Muscle layer of duodenum (tissue), 2 donors: ENCODE measurements around the gene NPAS3.

ENCODE experiments used
- H3K27ac ChIP-seq: one replicate; pipeline ENCODE4 v1.7.0; 2013; ENCODE audit warnings: mild to moderate bottlenecking, low read length
- H3K27me3 ChIP-seq: one replicate; pipeline ENCODE4 v1.7.0; 2013; ENCODE audit warnings: low read depth, mild to moderate bottlenecking, control low read depth, low read length
- H3K36me3 ChIP-seq, 2 donors: one replicate each; pipeline ENCODE4 v1.7.0; 2013; ENCODE audit warnings: low read length in 2 of 2, control low read depth in 1 of 2, mild to moderate bottlenecking in 1 of 2; ENCODE audit not compliant: insufficient read depth in 2 of 2, control insufficient read depth in 1 of 2
- H3K4me1 ChIP-seq, 2 donors: one replicate each; pipeline ENCODE4 v1.7.0; 2013; ENCODE audit warnings: low read length in 2 of 2, mild to moderate bottlenecking in 2 of 2, control low read depth in 1 of 2, moderate library complexity in 1 of 2; ENCODE audit not compliant: insufficient read depth in 2 of 2, control insufficient read depth in 1 of 2
- H3K4me3 ChIP-seq, 2 donors: one replicate each; pipeline ENCODE4 v1.7.0; 2013; ENCODE audit warnings: low read length in 2 of 2, low read depth in 1 of 2, mild to moderate bottlenecking in 1 of 2
- H3K9me3 ChIP-seq, 2 donors: one replicate each; pipeline ENCODE4 v1.7.0; 2013; ENCODE audit warnings: low read length in 2 of 2, control low read depth in 1 of 2, mild to moderate bottlenecking in 1 of 2; ENCODE audit not compliant: control insufficient read depth in 1 of 2
- donor health status: healthy.

Gene NPAS3

GRCh38 chr14:33191855-33192254 lies 253.2 kb downstream of the NPAS3 start:
- Histone ChIP-seq H3K4me1 (no peaks in the 10 kb centered on the region), H3K36me3 (no peaks in the 10 kb centered on the region), H3K4me3 (no peak overlapping the region), H3K27ac (no peak overlapping the region), H3K27me3 (no peaks in the 10 kb centered on the region), H3K9me3 (no peaks in the 10 kb centered on the region)

GRCh38 chr14:33194551-33194950 lies 255.9 kb downstream of the NPAS3 start:
- no peaks in the 10 kb centered on the region for H3K27me3 ChIP-seq
- no peak overlapping the region for H3K27ac ChIP-seq
- H3K36me3 ChIP-seq: no peaks in the 10 kb centered on the region
- H3K9me3 ChIP-seq: no peaks in the 10 kb centered on the region
- H3K4me1 ChIP-seq: no peaks in the 10 kb centered on the region
- no peak overlapping the region for H3K4me3 ChIP-seq

DNA sequence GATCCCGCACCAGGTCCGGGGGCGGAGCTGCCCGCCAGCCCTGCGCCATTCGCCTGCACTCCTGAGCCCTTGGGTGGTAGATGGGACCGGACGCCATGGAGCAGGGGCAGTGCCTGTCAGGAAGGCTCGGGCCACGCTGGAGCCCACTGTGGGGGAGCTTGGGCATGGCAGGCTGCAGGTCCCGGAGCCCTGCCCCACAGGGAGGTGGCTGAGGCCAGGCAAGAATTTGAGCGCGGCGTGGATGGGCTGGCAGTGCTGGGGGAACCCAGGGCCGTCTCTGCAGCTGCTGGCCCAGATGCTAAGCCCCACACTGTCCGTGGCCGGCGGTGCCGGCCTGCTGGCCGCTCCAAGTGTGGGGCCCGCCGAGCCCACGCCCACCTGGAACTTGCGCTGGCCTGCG lies 260.0 kb downstream of the NPAS3 start:
- Histone ChIP-seq H3K27ac (no peak overlapping the region), H3K4me3 (no peak overlapping the region), H3K36me3 (no peaks in the 10 kb centered on the region), H3K4me1 (no peaks in the 10 kb centered on the region), H3K9me3 (no peaks in the 10 kb centered on the region), H3K27me3 (no peaks in the 10 kb centered on the region)

DNA sequence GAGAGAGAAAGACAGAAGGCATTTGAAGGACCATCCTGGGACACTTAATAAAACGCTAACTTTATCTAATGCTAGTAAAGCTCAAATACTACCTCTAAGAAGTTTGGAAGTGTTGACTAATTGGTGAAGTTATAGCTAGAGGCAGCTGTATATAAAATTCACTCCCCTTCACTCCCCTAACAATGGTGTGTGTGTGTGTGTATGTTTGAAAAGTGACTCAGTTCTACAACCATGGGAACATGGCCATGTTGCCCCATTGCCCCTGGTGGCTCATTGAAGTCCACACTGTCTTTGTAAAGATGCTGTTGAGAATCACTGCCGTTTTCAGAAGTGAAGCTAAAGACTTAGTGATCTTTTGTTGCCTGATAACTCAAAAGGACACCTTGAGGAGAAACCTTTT lies 262.4 kb downstream of the NPAS3 start:
- Histone ChIP-seq H3K4me3 (no peak overlapping the region), H3K36me3 (no peaks in the 10 kb centered on the region), H3K4me1 (no peaks in the 10 kb centered on the region), H3K27me3 (no peaks in the 10 kb centered on the region), H3K27ac (no peak overlapping the region), H3K9me3 (no peaks in the 10 kb centered on the region)

- no peak overlapping the region for H3K4me3 ChIP-seq
- no peaks in the 10 kb centered on the region for H3K27me3 ChIP-seq
- no peak overlapping the region for H3K27ac ChIP-seq
- no peaks in the 10 kb centered on the region for H3K4me1 ChIP-seq
- no peaks in the 10 kb centered on the region for H3K9me3 ChIP-seq
- no peaks in the 10 kb centered on the region for H3K36me3 ChIP-seq
Observed at GRCh38 chr14:33206981-33207380, 268.3 kb downstream of the NPAS3 start.

- Histone ChIP-seq H3K4me1 (no peaks in the 10 kb centered on the region), H3K27me3 (no peaks in the 10 kb centered on the region), H3K9me3 (no peaks in the 10 kb centered on the region), H3K27ac (no peak overlapping the region), H3K36me3 (no peaks in the 10 kb centered on the region), H3K4me3 (no peak overlapping the region)
Observed at GRCh38 chr14:33207467-33208017, 268.9 kb downstream of the NPAS3 start.

DNA sequence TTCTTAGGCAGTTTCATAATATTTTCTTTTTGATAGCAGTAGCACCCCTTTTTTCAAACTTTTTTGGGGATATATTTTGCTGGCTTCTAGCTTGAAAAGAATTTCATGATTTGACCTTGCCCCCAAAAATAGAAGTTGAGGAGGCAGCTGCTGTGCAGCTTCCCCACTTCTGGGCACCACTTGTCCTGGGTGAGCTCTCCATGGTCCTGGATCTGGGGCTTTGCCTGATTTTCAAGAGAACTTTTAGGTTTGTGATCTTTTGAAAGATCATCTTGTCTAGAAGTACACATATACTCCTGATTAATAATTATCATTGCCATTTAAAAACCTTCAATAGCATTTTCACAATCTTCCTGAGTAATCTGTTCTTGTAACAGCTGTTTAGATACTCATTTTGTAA lies 271.6 kb downstream of the NPAS3 start:
- no peak overlapping the region for H3K4me3 ChIP-seq
- no peak overlapping the region for H3K27ac ChIP-seq
- no peaks in the 10 kb centered on the region for H3K9me3 ChIP-seq
- H3K36me3 ChIP-seq: no peaks in the 10 kb centered on the region
- no peaks in the 10 kb centered on the region for H3K4me1 ChIP-seq
- H3K27me3 ChIP-seq: no peaks in the 10 kb centered on the region

- no peaks in the 10 kb centered on the region for H3K9me3 ChIP-seq
- no peaks in the 10 kb centered on the region for H3K27me3 ChIP-seq
- H3K4me3 ChIP-seq: no peak overlapping the region
- peaks cover 0 to 2% of the 10 kb centered on the region in 2 donors for H3K36me3 ChIP-seq
- H3K27ac ChIP-seq: no peak overlapping the region
- H3K4me1 ChIP-seq: no peaks in the 10 kb centered on the region
Observed at GRCh38 chr14:33218026-33218425, 279.3 kb downstream of the NPAS3 start.

DNA sequence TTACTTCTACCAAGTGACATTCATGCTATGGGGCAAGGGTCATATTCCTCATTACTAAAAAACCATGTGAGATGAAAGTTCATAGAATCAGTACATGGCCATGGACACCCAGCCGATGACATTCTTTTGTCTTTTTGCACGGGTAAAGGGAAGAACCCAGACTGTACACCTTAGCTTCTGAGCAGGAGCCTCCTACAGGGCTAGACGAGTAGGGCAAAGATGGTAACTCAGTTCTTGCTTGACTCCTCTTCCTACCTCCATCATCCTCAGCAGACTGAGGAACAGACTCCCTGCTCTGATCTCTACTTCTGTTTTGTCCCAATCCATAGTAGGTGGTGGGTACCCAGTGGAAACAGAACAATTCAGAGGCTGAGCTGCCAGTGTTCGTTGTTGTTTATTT lies 281.3 kb downstream of the NPAS3 start:
- peaks cover 0 to 2% of the 10 kb centered on the region in 2 donors for H3K36me3 ChIP-seq
- H3K9me3 ChIP-seq: no peaks in the 10 kb centered on the region
- H3K4me3 ChIP-seq: no peak overlapping the region
- H3K27me3 ChIP-seq: no peaks in the 10 kb centered on the region
- no peak overlapping the region for H3K27ac ChIP-seq
- H3K4me1 ChIP-seq: no peaks in the 10 kb centered on the region

DNA sequence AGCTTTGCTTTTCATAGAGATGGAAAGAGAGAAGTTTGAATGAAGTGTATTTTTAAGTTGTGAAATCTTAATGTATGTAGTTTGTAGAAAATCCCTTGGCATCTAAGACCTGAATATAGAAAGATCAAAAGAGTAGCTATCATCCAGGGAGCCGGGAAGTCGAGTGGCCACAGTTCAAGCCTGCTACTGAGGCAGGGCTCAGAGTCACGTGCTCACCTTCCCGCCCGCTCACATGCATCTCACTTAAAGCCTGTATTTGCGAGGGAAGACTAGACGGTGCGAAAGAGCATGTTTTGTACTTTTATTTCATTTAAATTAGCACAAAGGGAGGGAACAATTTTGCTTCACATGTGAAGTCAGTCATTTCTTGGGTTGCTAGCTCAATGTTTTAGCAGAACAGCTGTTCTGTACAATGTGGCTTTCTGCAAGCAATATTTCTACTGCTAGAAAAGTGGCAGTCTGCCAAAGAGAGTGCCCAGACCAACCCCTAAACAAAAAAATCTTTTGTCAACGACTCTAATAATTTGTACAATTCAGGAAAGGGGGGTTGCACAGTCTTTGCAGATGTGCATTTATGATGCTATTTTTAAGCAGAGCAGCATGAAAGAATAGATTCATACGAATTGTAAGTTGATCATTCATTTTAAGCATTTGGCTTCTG lies 290.7 kb downstream of the NPAS3 start:
- H3K36me3 ChIP-seq: no peaks in the 10 kb centered on the region
- H3K27ac ChIP-seq: no peak overlapping the region
- no peaks in the 10 kb centered on the region for H3K27me3 ChIP-seq
- peaks cover 0 to 11% of the 10 kb centered on the region in 2 donors for H3K4me1 ChIP-seq
- H3K9me3 ChIP-seq: no peaks in the 10 kb centered on the region
- H3K4me3 ChIP-seq: no peak overlapping the region

DNA sequence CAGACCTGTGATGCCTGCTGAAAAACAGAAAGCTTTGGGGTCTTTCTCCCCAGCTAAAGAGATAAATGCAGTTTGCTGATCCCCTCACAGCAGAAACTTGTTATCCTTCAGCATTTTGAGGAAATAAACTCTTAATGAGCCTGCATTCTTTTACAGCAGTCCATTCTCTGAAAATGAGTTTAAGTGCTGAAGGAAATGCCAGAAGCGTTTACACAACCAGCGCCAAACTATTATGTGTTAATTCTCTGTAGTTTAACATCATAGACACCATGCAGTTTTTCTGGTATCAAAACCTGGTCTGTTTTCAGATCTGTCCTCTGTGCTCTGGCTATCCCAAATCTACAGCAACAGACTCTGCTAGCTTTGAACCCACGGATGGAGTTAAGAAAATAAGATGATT lies 291.3 kb downstream of the NPAS3 start:
- Histone ChIP-seq H3K4me1 (peaks cover 0 to 11% of the 10 kb centered on the region in 2 donors), H3K4me3 (no peak overlapping the region), H3K27me3 (no peaks in the 10 kb centered on the region), H3K9me3 (no peaks in the 10 kb centered on the region), H3K36me3 (no peaks in the 10 kb centered on the region), H3K27ac (no peak overlapping the region)

- Histone ChIP-seq H3K4me3 (no peak overlapping the region), H3K27me3 (no peaks in the 10 kb centered on the region), H3K9me3 (no peaks in the 10 kb centered on the region), H3K4me1 (peaks cover 0 to 11% of the 10 kb centered on the region in 2 donors), H3K36me3 (no peaks in the 10 kb centered on the region), H3K27ac (no peak overlapping the region)
Observed at GRCh38 chr14:33232031-33232430, 293.4 kb downstream of the NPAS3 start.
